Measurements from ENCODE around the gene RFK.
A peak's percentile ranks its signal among the peaks of the same experiment; 100 is the strongest.
"Not testable (repeated sequence)": the region's sequence is repeated elsewhere in the genome, so short reads cannot be mapped to it uniquely, and the experiment has no call there.

Gene RFK

GRCh38 chr9:76394195-76394959 lies at the start of gene RFK:
Gene RFK (minus strand): TSS chr9:76394426. CDS start chr9:76394171, 255 bp downstream.
- peak within 1 kb of the TSS; percentile 68 for H3K4me3 ChIP-seq (ENCODE audit: low read depth, low read length)

- no peak overlapping the region for H3K4me3 ChIP-seq (ENCODE audit: low read depth, low read length)
Measured at GRCh38 chr9:76443887-76444286, 49.7 kb upstream of the RFK start.

- H3K4me3 ChIP-seq (ENCODE audit: low read depth, low read length): no peak overlapping the region
Measured at GRCh38 chr9:76441551-76442322, 47.5 kb upstream of the RFK start.

- H3K4me3 ChIP-seq (ENCODE audit: low read depth, low read length): no peak overlapping the region
Measured at GRCh38 chr9:76438841-76439588, 44.8 kb upstream of the RFK start.

GRCh38 chr9:76437017-76437699 lies 42.9 kb upstream of the RFK start:
- H3K4me3 ChIP-seq (ENCODE audit: low read depth, low read length): not testable (repeated sequence)

GRCh38 chr9:76434897-76435296 lies 40.7 kb upstream of the RFK start:
- H3K4me3 ChIP-seq (ENCODE audit: low read depth, low read length): not testable (repeated sequence)

- no peak overlapping the region for H3K4me3 ChIP-seq (ENCODE audit: low read depth, low read length)
Measured at GRCh38 chr9:76433836-76434235, 39.6 kb upstream of the RFK start.

GRCh38 chr9:76433406-76433805 lies 39.2 kb upstream of the RFK start:
- H3K4me3 ChIP-seq (ENCODE audit: low read depth, low read length): no peak overlapping the region

- no peak overlapping the region for H3K4me3 ChIP-seq (ENCODE audit: low read depth, low read length)
Measured at GRCh38 chr9:76431601-76432000, 37.4 kb upstream of the RFK start.

- no peak overlapping the region for H3K4me3 ChIP-seq (ENCODE audit: low read depth, low read length)
Measured at GRCh38 chr9:76426807-76427419, 32.7 kb upstream of the RFK start.

GRCh38 chr9:76425677-76426453 lies 31.6 kb upstream of the RFK start:
- no peak overlapping the region for H3K4me3 ChIP-seq (ENCODE audit: low read depth, low read length)

GRCh38 chr9:76424491-76424890 lies 30.3 kb upstream of the RFK start:
- no peak overlapping the region for H3K4me3 ChIP-seq (ENCODE audit: low read depth, low read length)

- H3K4me3 ChIP-seq (ENCODE audit: low read depth, low read length): no peak overlapping the region
Measured at GRCh38 chr9:76423216-76424177, 29.3 kb upstream of the RFK start.

GRCh38 chr9:76419782-76420380 lies 25.7 kb upstream of the RFK start:
- no peak overlapping the region for H3K4me3 ChIP-seq (ENCODE audit: low read depth, low read length)

GRCh38 chr9:76417394-76417793 lies 23.2 kb upstream of the RFK start:
- H3K4me3 ChIP-seq (ENCODE audit: low read depth, low read length): no peak overlapping the region

GRCh38 chr9:76415731-76416130 lies 21.5 kb upstream of the RFK start:
- no peak overlapping the region for H3K4me3 ChIP-seq (ENCODE audit: low read depth, low read length)

GRCh38 chr9:76415154-76415553 lies 20.9 kb upstream of the RFK start:
- no peak overlapping the region for H3K4me3 ChIP-seq (ENCODE audit: low read depth, low read length)

GRCh38 chr9:76414661-76415060 lies 20.4 kb upstream of the RFK start:
- no peak overlapping the region for H3K4me3 ChIP-seq (ENCODE audit: low read depth, low read length)

Data from iPS-11a (cell line).